ENCODE measurements around the gene CHI3L1.

The CHI3L1 gene

GRCh38 chr1:203133970-203134725, 52.4 kb downstream of the CHI3L1 start:
- no peak for DNase-seq (ENCODE audit: low read depth in 2 of 2)

GRCh38 chr1:203131548-203132200, 54.8 kb downstream of the CHI3L1 start:
- DNase-seq (ENCODE audit: low read depth in 2 of 2): no peak

- DNase-seq (ENCODE audit: low read depth in 2 of 2): no peak
Measured at GRCh38 chr1:203130358-203130985, 56.0 kb downstream of the CHI3L1 start.

GRCh38 chr1:203129501-203130231, 56.8 kb downstream of the CHI3L1 start:
- no peak for DNase-seq (ENCODE audit: low read depth in 2 of 2)

All from stimulated activated CD4-positive, alpha-beta T cell treated with anti-CD3 and anti-CD28 coated beads, Interleukin-4, amount 100 ng/mL, for 48 hours (primary cell).